ENCODE measurements around the gene SBF2.
"Not testable (repeated sequence)": the region's sequence is repeated elsewhere in the genome, so short reads cannot be mapped to it uniquely, and the experiment has no call there.

SBF2 gene

DNA sequence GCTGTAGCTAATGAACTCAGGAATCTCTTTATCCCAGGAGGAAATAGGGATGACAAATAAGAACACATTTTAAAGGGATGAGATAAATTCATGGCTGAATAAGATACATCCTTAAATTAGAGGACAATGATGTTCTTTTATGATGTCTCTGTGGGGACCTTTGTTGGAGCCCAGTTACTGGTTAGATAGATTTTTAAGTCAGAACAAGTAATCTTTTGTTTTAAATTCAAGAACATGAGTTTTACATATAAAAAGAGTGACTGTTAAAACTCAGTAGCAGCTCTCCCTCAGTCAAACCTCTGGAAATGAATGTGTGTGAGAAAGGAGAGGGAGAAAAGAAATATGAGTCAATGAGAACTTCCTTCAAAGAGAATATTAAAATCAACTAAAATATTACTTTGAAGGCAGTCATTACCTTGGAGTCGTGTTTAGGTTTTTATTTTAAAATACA is 388.5 kb downstream of the SBF2 start:
- no peak for DNase-seq (ENCODE audit: low read depth, low spot score)

DNA sequence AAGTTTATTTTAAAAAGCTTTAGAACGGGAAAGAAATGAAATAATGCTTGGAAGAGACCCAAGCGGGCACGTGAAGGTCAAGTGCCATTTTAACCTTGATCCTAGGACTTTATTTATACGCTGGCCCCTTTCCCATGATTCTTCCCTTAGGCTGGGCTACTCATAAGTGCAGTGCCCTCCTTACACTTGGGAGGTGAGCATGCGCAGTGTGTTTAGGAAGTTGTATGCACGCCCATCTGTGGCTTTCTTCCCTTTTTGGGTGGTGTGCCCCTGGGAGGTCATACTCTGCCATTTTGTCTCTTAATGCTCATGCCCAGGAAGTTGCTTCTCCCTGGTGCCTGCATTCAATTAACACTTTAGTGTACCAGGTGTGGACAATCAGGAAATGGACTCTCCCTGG is 390.4 kb downstream of the SBF2 start:
- no peak for DNase-seq (ENCODE audit: low read depth, low spot score)

DNA sequence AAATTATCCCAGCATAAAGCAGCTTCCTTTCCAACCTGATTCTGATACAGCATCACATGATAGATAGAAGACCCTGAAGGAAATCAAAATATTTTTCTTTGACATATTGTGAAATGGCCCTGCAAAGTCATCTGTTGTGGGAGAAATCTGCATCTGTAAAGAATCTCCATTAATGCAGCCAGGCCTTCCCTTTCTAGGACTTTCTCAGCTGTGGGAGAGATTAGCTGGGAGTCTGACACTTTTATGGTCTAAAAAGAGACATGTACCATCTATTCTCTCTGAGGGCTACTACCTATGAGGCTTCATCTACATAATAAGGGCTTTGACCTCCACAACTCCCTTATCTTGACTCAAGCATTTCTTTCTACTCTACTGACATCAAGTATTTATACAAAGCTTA is 392.1 kb downstream of the SBF2 start:
- DNase-seq (ENCODE audit: low read depth, low spot score): no peak

DNA sequence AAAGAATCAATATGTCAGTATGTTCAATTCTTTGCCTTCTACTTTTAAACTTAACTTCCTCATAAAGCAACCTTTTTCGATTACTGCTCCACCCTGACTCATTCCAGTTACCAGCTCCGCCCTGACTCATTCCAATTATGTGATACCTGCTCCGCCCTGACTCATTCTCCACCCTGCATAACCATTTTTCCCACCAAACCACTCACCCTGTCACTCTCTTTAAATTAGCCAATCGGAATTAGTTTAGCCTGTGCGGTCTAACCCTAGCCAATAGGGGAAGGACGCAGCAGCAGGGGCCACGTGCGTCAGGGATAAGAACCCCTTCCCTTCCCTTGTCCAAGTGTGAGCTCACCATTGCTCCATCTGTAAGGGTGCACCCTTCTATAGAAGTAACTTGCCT is 393.8 kb downstream of the SBF2 start:
- DNase-seq (ENCODE audit: low read depth, low spot score): not testable (repeated sequence)

DNA sequence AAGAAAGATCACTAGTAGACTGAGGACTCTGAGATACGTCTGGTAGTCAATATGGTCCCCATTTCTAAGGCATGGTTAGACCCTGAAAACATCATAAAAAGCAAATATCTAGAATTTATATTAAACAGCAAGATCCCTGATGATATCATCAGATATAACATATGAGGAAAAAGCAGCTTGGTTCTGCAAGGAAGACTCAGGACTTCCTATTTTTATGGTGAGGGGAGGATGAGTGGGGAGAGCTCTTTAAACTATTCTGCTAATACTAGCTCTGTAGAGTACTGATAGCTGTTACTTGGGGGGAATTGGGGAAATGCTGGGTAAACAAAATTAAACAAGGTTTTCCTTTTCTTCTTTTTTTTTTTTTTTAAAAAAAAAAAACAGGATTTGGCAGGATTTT is 394.3 kb downstream of the SBF2 start:
- DNase-seq (ENCODE audit: low read depth, low spot score): no peak

DNA sequence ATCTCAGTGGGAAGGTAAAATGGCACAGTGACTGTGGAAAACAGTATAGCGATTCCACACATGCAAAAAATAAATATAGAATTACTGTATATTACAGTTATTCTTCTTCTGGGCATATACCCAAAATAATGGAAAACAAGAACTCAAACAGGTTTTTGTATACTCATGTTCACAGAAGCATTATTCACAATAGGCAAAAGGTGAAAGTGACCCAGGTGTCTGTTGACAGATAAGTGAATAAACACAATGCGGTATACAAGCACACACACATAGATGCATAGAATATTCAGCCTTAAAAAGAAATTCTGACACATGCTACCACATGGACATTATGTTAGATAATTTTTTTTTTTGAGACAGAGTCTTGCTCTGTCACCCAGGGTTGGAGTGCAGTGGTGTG is 397.1 kb downstream of the SBF2 start:
- DNase-seq (ENCODE audit: low read depth, low spot score): no peak

DNA sequence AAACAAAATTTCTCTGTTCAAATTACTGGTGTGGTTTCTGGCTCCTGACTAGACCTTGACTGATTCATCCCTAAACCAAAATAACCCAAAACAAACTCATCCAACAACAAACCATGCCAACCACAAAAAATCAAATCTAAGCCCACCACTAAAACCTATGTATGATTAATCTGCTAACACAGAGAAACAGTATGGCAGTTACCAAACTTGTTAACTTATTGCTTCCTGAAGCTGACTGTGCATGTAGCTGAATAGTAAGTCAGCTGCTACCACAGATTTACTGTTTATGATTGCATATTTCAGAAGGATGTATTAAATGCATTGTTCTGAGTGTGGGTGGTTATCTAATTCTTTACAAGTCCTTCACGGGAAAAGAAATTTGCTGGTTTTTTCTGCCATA is 399.0 kb downstream of the SBF2 start:
- no peak for DNase-seq (ENCODE audit: low read depth, low spot score)

DNA sequence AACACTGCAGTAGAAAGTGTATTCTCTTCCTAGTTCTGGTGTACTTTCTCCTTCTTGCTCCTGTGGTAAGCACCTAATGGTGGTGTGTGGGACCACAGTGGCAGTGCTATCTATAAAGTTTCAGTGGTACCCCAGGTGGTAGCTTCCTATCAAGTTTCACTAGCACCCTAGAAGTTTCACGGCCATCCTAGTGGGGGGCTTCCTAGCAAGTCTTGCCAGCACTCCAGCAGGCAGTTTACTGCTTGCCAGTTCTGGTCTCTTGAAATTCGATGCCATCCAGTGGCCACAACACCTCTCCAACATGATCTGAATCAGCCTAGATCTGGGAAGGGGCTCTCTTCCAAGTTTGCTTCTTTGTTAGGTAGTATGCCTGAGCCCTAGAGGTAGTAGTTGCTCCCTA is 400.5 kb downstream of the SBF2 start:
- no peak for DNase-seq (ENCODE audit: low read depth, low spot score)

DNA sequence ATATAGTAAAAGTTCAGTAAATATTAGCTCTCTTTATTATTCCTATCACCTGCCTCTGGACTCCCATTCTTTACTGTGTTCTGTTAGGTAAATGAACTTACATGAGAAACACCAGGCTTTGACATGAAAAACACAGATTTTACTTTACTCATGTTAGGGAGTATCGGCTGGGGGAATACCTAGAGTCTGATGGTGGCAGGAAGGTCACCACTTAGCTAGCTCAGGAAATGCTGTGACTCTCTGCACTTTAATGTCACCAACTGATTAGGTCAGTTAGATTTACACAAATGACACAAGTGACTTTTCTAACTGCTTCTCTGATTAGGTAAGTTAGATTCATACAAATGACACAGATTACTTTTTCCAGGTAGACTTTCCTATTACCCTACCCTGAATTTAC is 405.1 kb downstream of the SBF2 start:
- no peak for DNase-seq (ENCODE audit: low read depth, low spot score)

DNA sequence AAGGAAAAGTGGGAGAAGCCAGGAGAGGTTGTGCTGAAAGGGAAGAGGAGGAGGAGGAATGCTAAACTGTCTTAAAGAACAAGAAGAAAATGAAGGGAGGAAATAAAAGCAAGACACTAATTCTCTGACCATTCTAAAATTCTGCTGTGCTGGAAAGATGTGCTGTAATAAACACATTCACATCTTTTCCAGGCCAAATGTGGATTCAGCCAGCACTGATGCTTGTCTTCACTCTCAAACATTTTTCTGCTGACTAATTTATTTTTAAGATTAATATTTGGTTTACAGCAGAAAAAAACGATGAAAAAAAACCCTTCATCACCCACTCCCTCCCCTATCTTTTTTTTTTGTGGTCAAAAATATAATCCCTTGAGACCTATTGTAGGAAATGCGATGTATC is 406.5 kb downstream of the SBF2 start:
- no peak for DNase-seq (ENCODE audit: low read depth, low spot score)

DNA sequence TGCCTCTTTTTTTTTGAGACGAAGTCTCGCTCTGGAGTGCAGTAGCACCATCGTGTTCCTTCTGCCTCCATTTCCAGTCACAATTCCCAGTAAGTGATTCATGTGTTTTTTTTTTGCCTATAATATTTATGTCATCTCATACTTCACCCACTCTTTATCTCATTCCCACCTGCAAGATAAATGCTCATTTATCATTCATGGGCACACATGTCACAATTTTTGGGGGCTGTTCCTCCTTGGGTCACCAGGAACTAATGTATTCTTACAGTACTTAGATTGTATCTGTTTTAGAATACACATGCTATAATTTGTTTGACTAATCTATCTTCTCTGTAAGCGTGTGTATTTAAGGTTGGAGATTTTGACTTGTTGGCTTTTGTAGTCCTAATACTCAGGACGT is 407.4 kb downstream of the SBF2 start:
- no peak for DNase-seq (ENCODE audit: low read depth, low spot score)

DNA sequence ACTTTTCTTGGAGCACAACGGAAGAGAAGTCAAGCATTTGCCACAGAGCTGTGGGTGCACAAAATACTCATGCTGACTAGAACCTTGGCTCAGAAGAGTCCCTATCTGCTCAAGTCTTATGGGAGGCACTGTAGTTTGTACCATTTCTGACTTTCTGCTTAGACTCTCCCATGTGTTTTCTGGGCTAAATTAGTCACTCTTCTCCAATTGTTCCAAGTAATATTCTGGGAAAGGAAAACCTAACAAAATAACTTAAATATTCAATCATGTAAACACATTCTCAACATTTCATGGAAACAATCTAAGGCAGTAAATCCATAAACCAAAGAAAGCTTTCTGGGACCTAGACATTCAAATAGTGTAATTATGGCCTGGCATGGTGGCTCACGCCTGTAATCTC is 409.4 kb downstream of the SBF2 start:
- no peak for DNase-seq (ENCODE audit: low read depth, low spot score)

DNA sequence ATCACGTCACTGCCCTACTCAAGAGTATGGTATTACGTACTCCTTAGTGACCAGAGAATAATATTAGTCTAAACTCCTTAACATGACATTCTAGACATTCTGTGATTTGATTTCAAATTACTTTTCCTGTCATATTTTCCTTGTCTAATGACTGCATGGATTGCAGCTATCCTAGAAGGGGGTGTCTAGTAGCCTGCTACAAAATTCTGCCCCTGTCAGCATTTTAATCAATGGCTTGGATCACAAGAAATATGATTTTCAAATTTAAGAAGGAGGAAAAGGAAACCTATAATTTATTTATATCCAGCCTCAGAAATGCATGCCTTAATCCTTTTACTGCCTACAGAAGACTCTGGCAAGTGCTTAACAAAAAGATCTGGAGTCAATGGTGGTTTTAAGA is 413.4 kb downstream of the SBF2 start:
- DNase-seq (ENCODE audit: low read depth, low spot score): no peak

DNA sequence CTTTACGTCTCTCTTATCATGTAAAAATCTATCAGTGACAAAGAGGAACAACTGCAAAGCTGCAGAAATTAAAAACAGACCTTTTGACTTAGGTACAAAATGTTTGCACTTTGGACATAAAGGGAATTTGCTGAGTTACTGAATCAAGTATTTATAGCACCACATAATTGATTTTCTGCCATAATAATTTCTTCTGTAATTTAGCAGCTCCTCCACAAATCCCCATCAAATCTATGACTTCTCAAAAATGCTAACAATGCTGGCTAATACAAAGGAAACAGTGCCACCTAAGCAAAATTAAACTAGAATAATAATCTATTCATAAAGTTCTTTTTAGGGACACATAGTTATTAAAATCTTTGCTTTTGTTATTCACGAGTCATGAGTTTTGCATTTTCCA is 415.1 kb downstream of the SBF2 start:
- DNase-seq (ENCODE audit: low read depth, low spot score): no peak

DNA sequence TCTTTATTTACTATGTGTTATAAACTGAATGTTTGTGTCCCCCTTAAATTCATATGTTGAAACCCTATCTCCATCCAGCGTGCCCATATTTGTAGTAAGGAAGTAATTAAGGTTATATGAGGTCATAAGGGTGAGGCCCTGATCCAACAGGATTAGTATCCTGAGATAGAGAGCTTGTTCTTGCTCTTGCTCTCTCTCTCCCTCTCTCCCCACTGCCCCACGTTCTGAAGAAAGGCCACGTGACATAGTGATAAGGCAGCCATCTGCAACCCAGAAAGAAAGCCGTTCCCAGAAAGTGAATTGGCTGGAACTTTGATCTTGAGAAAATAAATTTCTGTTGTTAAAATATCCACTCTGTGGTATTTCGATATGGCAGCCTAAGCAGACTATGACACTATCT is 417.7 kb downstream of the SBF2 start:
- DNase-seq (ENCODE audit: low read depth, low spot score): no peak

DNA sequence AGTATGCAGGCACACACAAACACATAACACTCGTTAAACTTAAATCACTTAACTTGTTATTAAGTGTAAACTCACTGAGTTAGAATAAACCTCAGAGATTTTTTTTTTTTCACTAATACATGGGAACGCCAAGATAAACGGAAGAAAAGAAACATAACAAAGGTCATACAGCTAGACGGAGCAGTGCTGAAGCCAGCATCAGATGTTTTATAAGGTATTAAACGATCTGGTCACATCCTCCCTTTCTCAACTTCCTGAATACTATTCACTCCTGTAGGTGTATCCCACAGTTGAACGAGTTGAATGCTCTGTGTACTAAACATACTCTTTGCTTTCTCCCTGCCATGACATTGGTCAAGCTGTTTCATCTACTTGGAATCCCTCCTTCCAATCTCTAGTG is 418.2 kb downstream of the SBF2 start:
- no peak for DNase-seq (ENCODE audit: low read depth, low spot score)

DNA sequence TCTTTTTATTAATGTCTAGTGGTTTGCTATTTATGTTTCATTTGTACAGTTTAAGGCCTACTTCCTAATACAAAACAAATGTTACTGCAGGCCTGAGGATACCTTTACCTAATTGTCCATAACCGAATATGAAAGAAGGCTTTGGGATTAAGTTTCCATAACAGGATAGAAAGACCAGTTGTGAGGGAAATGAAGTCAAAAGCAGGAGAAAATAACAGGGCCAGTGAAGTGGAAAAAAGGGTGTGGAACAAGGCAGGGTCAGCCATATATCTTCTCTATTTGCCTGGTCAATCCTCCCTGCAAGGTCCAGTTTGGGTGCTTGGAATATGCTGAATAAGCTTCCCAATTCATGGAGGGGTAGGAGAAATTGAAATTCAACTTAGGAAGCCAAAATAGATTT is 418.6 kb downstream of the SBF2 start:
- no peak for DNase-seq (ENCODE audit: low read depth, low spot score)

DNA sequence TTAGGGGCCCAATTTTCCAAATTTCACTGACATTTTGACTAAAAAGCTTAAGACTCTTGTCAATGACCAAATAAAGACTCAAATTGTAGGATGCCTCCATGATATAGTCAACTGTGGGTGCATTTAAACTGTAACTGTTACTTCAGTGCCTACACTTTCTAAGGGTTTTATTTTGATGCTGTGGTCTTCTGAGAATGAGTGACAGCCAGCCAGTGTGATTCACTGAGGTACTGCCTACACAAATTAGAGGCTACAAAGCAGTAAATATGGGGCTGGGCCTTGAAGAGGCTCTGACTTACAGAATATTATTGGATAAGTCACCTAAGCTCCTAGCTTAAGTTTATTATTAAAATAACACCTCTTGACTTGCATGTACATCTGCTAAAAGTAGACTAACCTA is 419.6 kb downstream of the SBF2 start:
- no peak for DNase-seq (ENCODE audit: low read depth, low spot score)

DNA sequence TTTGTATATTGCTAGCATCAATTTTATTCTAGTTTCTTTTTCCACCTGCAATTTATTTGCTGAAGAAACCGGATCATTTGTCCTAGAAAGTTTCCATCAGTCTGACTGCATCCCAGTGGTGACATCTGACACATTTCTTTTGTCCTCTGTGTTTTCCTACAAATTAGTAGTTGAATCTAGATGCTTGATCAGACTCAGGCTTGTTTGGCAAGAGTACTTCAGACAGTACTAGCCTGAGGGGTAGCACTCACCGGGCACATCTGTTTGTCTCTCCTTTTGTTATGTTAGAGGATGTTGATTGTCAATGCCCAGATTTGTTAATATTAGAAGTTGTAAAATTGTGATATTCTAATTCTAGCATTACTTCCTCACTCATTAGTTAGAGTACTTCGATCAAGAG is 425.4 kb downstream of the SBF2 start:
- no peak for DNase-seq (ENCODE audit: low read depth, low spot score)

DNA sequence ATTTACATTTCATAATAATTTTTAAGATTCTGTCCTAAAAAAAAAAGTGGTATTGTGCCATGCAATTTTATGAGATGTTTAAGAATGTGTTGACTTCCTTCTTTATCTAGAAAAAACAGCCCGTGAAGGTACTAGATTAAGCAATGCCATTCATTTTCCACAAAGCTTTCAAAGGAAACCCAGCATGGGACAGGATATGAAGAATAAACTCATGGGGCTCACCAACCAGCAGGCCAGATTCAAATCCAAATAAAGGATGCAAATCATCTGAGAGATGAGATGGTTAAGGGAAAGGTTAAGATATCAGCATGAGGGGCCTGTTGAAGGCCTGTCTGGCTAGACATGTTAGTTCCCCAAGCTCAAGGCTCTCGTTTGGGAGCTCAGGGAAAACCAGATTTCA is 431.0 kb downstream of the SBF2 start:
- DNase-seq (ENCODE audit: low read depth, low spot score): peak; percentile 72

DNA sequence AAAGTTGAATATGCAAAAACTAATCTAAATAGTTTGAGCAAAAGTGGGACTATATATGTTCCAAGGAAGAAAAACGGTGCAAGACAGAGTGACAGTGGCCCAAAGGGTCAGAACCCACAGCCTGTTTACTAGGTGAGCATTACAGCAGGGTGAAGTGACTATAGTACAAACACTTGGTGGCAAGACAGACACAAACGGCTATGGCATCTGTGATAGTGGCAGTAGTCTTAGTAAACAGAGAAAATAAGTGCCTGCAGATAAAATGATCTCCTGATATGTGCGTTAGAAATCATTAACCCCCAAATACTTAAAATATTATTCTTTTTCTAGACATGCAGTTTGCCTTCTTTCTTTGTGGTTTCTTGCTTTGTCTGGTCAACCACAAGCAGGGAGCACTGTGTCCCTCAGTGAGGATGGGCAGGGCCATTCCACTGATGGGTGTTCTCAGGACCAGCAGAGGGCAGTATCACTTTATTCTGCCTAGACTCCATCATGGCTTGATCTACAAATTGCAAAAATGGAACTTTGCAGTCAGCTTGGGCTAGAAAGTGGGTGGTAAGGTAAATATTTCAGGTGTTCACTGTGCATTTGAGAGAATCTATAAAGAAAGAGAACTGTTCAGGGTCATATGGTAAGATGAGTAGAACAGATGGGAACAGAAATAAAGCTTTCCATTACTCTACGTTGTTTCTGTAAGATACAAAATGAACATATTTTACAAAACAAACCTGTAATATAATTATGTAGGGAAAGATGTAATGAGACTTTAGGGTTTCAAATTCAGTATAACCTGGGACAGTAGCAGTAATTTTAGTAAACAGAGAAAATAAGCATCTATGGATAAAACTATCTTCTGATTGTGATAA is 431.9 kb downstream of the SBF2 start:
- peak; percentile 56 for DNase-seq (ENCODE audit: low read depth, low spot score)

DNA sequence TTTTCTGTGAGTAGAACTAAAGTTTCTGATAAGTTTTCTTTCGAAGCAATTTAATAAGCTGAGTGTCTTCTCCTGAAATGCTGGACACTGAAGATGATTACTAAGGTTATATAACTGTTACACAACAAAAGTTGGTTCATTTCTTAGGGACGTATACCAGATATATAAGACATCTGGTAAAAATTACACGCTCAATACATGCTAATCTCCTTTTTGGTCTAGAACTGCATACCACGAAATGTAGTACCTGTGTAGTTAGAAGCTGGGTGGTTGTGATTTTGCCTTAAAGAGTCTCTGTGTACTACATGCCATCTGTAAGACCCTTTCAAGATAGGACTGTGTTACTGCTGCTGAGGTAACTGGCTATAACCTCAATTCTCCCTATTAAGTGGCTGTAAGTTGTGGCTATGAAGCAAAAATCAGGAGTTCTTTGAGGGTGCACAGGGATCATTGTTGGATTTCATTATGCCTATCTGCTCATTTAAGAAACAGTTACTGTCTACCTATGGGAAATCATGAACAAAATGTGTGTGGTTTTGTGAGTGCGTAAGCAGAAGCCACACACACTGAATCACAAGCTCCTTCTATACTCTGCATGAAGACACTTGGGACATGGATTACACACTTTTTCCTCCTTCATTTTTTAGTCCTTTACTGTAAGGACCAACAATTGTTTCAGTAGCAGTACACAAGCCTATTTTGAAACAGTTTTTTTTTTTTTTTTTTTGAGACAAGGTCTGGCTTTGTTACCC is 434.3 kb downstream of the SBF2 start:
- DNase-seq (ENCODE audit: low read depth, low spot score): no peak

DNA sequence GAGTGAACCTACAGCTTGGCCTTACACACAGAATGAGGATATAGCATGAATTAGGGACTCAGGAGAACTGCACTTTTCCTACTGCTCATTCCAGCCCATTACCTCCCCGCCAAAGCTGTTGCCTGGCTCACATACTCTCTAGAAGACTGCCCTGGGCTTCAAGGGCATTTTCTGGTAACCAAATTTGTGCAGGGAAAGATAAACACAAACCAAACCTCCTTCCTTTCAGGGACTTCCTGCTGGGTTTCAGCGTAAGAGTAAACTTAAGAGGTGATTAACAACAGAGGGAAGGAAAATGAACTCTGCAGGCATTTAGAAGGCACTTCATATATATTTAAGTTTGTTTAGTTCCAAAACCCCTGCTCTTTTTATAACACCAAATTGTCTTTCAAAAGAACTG is 435.2 kb downstream of the SBF2 start:
- peak; percentile 61 for DNase-seq (ENCODE audit: low read depth, low spot score)

Data from smooth muscle cell of the brain vasculature (primary cell).